ENCODE data around the gene MSMB. TPM values are rescaled to one million over a fixed set of nuclear protein-coding genes. Genes with fewer than 3 reads are reported as not detected.

MSMB gene
- total RNA-seq, 1 donor = not detected

GRCh38 chr10:46057038-46057437, 11.0 kb upstream of the MSMB start:
- H3K27ac ChIP-seq (ENCODE audit: low read depth, low read length) = no peak overlapping the region
- no peak overlapping the region for H3K4me3 ChIP-seq (ENCODE audit: insufficient read depth, low read length)
- TF ChIP-seq CTCF (IDR thresholded peaks at IDR 0.05; ENCODE audit: extremely low read depth, low read depth, low read length) = no peak
- no peaks in the 10 kb centered on the region for H3K4me1 ChIP-seq (ENCODE audit: insufficient read depth, low read length)
- no peak overlapping the region for H3K4me2 ChIP-seq (ENCODE audit: insufficient read depth, low read length)
- no peaks in the 10 kb centered on the region for H3K9me3 ChIP-seq (ENCODE audit: low read depth, low read length)
- no peak for DNase-seq (ENCODE audit: insufficient read length, low spot score, missing footprints)
- no peaks in the 10 kb centered on the region for H3K79me2 ChIP-seq (ENCODE audit: insufficient read depth, low read length)
- peaks cover 3% of the 10 kb centered on the region for H3K27me3 ChIP-seq (ENCODE audit: insufficient read depth, low read length)
- no peak overlapping the region for H2AFZ ChIP-seq (ENCODE audit: low read length)
- no peaks in the 10 kb centered on the region for H4K20me1 ChIP-seq (ENCODE audit: insufficient read depth, low read length)
- H3K36me3 ChIP-seq (ENCODE audit: insufficient read depth, low read length) = no peaks in the 10 kb centered on the region

DNA sequence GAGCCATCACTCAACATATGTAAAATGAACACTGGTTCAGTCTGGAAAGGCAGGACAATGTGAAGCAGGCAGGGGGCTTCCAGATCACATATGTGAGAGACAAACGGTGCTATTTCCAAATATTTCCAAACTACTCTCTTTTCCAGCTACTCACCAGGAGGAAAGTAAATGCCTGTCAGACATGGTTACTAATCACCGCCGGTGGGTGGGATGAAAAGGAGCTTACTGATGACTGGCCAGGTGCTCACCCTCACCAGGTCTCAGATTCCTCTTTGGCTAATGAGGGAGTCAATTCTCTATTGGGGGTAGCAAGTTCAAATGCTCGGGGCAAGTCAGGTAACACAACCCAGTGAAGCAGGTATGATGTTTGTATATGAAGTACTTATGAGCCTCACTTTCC, 9.7 kb upstream of the MSMB start:
- no peak for TF ChIP-seq CTCF (IDR thresholded peaks at IDR 0.05; ENCODE audit: extremely low read depth, low read depth, low read length)
- no peak overlapping the region for H3K4me3 ChIP-seq (ENCODE audit: insufficient read depth, low read length)
- H3K27ac ChIP-seq (ENCODE audit: low read depth, low read length) = no peak overlapping the region
- H3K27me3 ChIP-seq (ENCODE audit: insufficient read depth, low read length) = no peaks in the 10 kb centered on the region
- no peaks in the 10 kb centered on the region for H3K79me2 ChIP-seq (ENCODE audit: insufficient read depth, low read length)
- H4K20me1 ChIP-seq (ENCODE audit: insufficient read depth, low read length) = no peaks in the 10 kb centered on the region
- no peaks in the 10 kb centered on the region for H3K36me3 ChIP-seq (ENCODE audit: insufficient read depth, low read length)
- no peak for DNase-seq (ENCODE audit: insufficient read length, low spot score, missing footprints)
- H3K9me3 ChIP-seq (ENCODE audit: low read depth, low read length) = no peaks in the 10 kb centered on the region
- H3K4me1 ChIP-seq (ENCODE audit: insufficient read depth, low read length) = no peaks in the 10 kb centered on the region
- H2AFZ ChIP-seq (ENCODE audit: low read length) = no peak overlapping the region
- H3K4me2 ChIP-seq (ENCODE audit: insufficient read depth, low read length) = no peak overlapping the region

DNA sequence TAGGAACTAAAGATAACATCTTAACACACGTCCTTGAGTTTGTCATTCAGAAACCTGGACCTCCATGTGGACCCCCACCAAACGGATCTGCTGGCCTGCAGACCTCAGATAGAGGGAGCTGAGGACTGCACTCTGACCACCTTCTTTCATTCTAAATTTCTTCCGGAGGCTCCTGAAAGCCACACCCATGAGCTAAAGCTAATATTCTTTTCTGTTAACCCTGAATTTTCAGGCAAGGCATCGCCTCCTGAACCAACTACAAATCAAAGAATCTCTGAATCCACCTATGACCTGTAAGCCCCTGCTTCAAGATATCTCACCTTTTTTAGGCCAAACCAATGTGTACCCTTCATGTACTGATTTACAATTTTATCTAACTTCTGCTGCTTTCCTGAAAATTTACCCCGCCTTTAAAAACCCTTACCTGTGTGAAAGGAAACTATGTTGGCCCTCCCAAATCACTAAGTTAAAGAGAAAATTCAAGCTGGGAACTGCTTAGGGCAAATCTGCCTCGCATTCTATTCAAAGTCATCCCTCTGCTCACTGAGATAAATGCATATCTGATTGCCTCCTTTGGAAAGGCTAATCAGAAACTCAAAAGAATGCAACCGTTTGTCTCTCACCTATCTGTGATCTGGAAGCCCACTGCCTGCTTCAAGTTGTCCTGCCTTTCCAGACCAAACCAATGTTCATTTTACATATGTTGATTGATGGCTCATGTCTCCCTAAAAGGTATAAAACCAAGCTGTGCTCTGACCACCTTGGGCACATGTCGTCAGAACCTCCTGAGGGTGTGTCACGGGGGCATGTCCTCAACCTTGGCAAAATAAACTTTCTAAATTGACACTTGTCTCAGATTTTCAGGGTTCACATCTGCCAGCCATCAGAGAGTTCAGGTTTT, 7.7 kb upstream of the MSMB start:
- H4K20me1 ChIP-seq (ENCODE audit: insufficient read depth, low read length) = no peaks in the 10 kb centered on the region
- H3K36me3 ChIP-seq (ENCODE audit: insufficient read depth, low read length) = no peaks in the 10 kb centered on the region
- no peak for TF ChIP-seq CTCF (IDR thresholded peaks at IDR 0.05; ENCODE audit: extremely low read depth, low read depth, low read length)

GRCh38 chr10:46052791-46053375, 6.8 kb upstream of the MSMB start:
- H3K36me3 ChIP-seq (ENCODE audit: insufficient read depth, low read length) = no peaks in the 10 kb centered on the region
- no peak overlapping the region for H3K4me3 ChIP-seq (ENCODE audit: insufficient read depth, low read length)
- DNase-seq (ENCODE audit: insufficient read length, low spot score, missing footprints) = no peak
- no peak overlapping the region for H3K4me2 ChIP-seq (ENCODE audit: insufficient read depth, low read length)
- H3K4me1 ChIP-seq (ENCODE audit: insufficient read depth, low read length) = no peaks in the 10 kb centered on the region
- no peak overlapping the region for H3K27ac ChIP-seq (ENCODE audit: low read depth, low read length)
- no peaks in the 10 kb centered on the region for H3K27me3 ChIP-seq (ENCODE audit: insufficient read depth, low read length)
- H2AFZ ChIP-seq (ENCODE audit: low read length) = no peak overlapping the region
- TF ChIP-seq CTCF (IDR thresholded peaks at IDR 0.05; ENCODE audit: extremely low read depth, low read depth, low read length) = no peak
- no peaks in the 10 kb centered on the region for H4K20me1 ChIP-seq (ENCODE audit: insufficient read depth, low read length)
- no peaks in the 10 kb centered on the region for H3K79me2 ChIP-seq (ENCODE audit: insufficient read depth, low read length)
- no peaks in the 10 kb centered on the region for H3K9me3 ChIP-seq (ENCODE audit: low read depth, low read length)

More for the DNA sequence above, 7.7 kb upstream of the MSMB start:
- Histone ChIP-seq H3K4me2 (ENCODE audit: insufficient read depth, low read length) (no peak overlapping the region), H3K4me3 (ENCODE audit: insufficient read depth, low read length) (no peak overlapping the region), H3K79me2 (ENCODE audit: insufficient read depth, low read length) (no peaks in the 10 kb centered on the region), H3K27me3 (ENCODE audit: insufficient read depth, low read length) (no peaks in the 10 kb centered on the region), H3K4me1 (ENCODE audit: insufficient read depth, low read length) (no peaks in the 10 kb centered on the region), H3K27ac (ENCODE audit: low read depth, low read length) (no peak overlapping the region), H3K9me3 (ENCODE audit: low read depth, low read length) (no peaks in the 10 kb centered on the region), H2AFZ (ENCODE audit: low read length) (no peak overlapping the region)
- no peak for DNase-seq (ENCODE audit: insufficient read length, low spot score, missing footprints)

Measured in osteoblast (primary cell).